IMR-90 (cell line): ENCODE data around the gene STMN1. TPM values are rescaled to one million over a fixed set of nuclear protein-coding genes. Genes with fewer than 3 reads are reported as not detected.

ENCODE experiments used
- ATAC-seq: fragments of 200-7000 bp; cut with Tn5 transposase; 2 replicates; pipeline ENCODE4 v1.9.1; 2020; ENCODE audit warnings: low read depth, mild to moderate bottlenecking, moderate library complexity
- BruUV-seq: library from RNA; stranded (reverse); fragments of 400-500 nt; replicated peaks from 2 replicates; lab custom pipeline; 2021; lab: Mats Ljungman, UMichigan
- CTCF ChIA-PET: fragments of 300-600 bp; formaldehyde crosslinking; extraction: SDS; loops from one replicate; lab custom pipeline; 2021; ENCODE audit warnings: antibody characterized with exemption; lab: Yijun Ruan, JAX
- POLR2A ChIA-PET: fragments of 300-600 bp; sonication (Branson Sonifier 250); formaldehyde crosslinking; loops from one replicate; lab custom pipeline; 2022; ENCODE audit warnings: antibody characterized with exemption; ENCODE audit not compliant: unreplicated experiment; lab: Charles Lee
- DNase-seq: peaks from one replicate; pipeline ENCODE4 v3.0.0; 2013
- H2AFZ ChIP-seq: replicated peaks from 2 replicates; pipeline ENCODE3; 2013; ENCODE audit warnings: low read length, mild to moderate bottlenecking; ENCODE audit not compliant: poor library complexity
- H2AK5ac ChIP-seq: 2 replicates; pipeline ENCODE4 v1.6.1; 2013; ENCODE audit warnings: low read depth, low read length, inconsistent platforms
- H2AK9ac ChIP-seq: replicated peaks from 2 replicates; pipeline ENCODE3; 2013; ENCODE audit warnings: mild to moderate bottlenecking, low read depth, low read length, moderate library complexity; ENCODE audit not compliant: poor library complexity
- H2BK120ac ChIP-seq: 2 replicates; pipeline ENCODE4 v1.6.1; 2013; ENCODE audit warnings: low read depth, low read length, inconsistent platforms
- H2BK15ac ChIP-seq: 3 replicates; pipeline ENCODE4 v1.6.1; 2013; ENCODE audit warnings: low read depth, low read length, inconsistent platforms
- H2BK20ac ChIP-seq: 2 replicates; pipeline ENCODE4 v1.6.1; 2013; ENCODE audit warnings: low read depth, mild to moderate bottlenecking, inconsistent platforms, low read length, moderate library complexity
- H2BK5ac ChIP-seq: 2 replicates; pipeline ENCODE4 v1.6.1; 2013; ENCODE audit warnings: mild to moderate bottlenecking, low read depth, low read length, inconsistent platforms; ENCODE audit not compliant: poor library complexity, severe bottlenecking
- H3K14ac ChIP-seq: replicated peaks from 2 replicates; pipeline ENCODE4 v1.6.1; 2013; ENCODE audit warnings: low read depth, low read length, inconsistent platforms
- H3K18ac ChIP-seq: 2 replicates; pipeline ENCODE4 v1.6.1; 2013; ENCODE audit warnings: low read depth, low read length, control low read depth
- H3K23ac ChIP-seq: 2 replicates; pipeline ENCODE4 v1.6.1; 2013; ENCODE audit warnings: low read depth, low read length, inconsistent platforms
- H3K27ac ChIP-seq: 2 replicates; pipeline ENCODE4 v1.5.1; 2013; ENCODE audit warnings: mild to moderate bottlenecking, control low read depth, low read length; ENCODE audit not compliant: insufficient read depth
- H3K27me3 ChIP-seq: 2 replicates; pipeline ENCODE4 v1.6.1; 2013; ENCODE audit warnings: low read length; ENCODE audit not compliant: control insufficient read depth, insufficient read depth
- H3K36me3 ChIP-seq: 2 replicates; pipeline ENCODE4 v1.6.1; 2013; ENCODE audit warnings: low read length, mixed read lengths; ENCODE audit not compliant: control insufficient read depth, insufficient read depth
- H3K4ac ChIP-seq: 2 replicates; pipeline ENCODE4 v1.6.1; 2013; ENCODE audit warnings: low read depth, low read length, inconsistent platforms
- H3K4me1 ChIP-seq: 2 replicates; pipeline ENCODE4 v1.6.1; 2013; ENCODE audit warnings: low read length, mixed read lengths; ENCODE audit not compliant: control insufficient read depth, insufficient read depth
- H3K4me2 ChIP-seq: 2 replicates; pipeline ENCODE4 v1.6.1; 2013; ENCODE audit warnings: low read depth, mild to moderate bottlenecking, control low read depth, low read length, moderate library complexity
- H3K4me3 ChIP-seq: 2 replicates; pipeline ENCODE4 v1.5.1; 2013; ENCODE audit warnings: low read depth, mild to moderate bottlenecking, control low read depth, low read length, moderate library complexity; ENCODE audit not compliant: insufficient read depth
- H3K56ac ChIP-seq: 2 replicates; pipeline ENCODE4 v1.6.1; 2013; ENCODE audit warnings: low read length, inconsistent platforms; ENCODE audit not compliant: insufficient read depth; ENCODE audit errors: extremely low read depth
- H3K79me1 ChIP-seq, 2 experiments: 2 replicates each; pipeline ENCODE4 v1.6.1; 2013; ENCODE audit warnings: low read length in 2 of 2, inconsistent platforms in 1 of 2, low read depth in 1 of 2
- H3K9ac ChIP-seq: 2 replicates; pipeline ENCODE4 v1.6.1; 2013; ENCODE audit warnings: low read depth, low read length, control low read depth
- H3K9me1 ChIP-seq: 2 replicates; pipeline ENCODE4 v1.6.1; 2013; ENCODE audit warnings: low read length, inconsistent platforms; ENCODE audit not compliant: insufficient read depth
- H3K9me3 ChIP-seq: 2 replicates; pipeline ENCODE4 v1.6.1; 2013; ENCODE audit warnings: low read length; ENCODE audit not compliant: control insufficient read depth, insufficient read depth
- H4K20me1 ChIP-seq: 2 replicates; pipeline ENCODE4 v1.6.1; 2013; ENCODE audit warnings: low read length, inconsistent platforms; ENCODE audit not compliant: insufficient read depth
- H4K5ac ChIP-seq: 2 replicates; pipeline ENCODE4 v1.6.1; 2013; ENCODE audit warnings: mild to moderate bottlenecking, low read depth, low read length, control low read depth
- H4K8ac ChIP-seq, 2 experiments: 2 replicates each; pipeline ENCODE4 v1.6.1; 2013; ENCODE audit warnings: low read depth in 2 of 2, low read length in 2 of 2, control low read depth in 1 of 2, inconsistent platforms in 1 of 2
- H4K91ac ChIP-seq: 2 replicates; pipeline ENCODE4 v1.6.1; 2013; ENCODE audit warnings: low read depth, low read length, inconsistent platforms; ENCODE audit not compliant: insufficient read depth
- BHLHE40 ChIP-seq: fragments of 150-350 bp; IDR thresholded peaks from 2 replicates; pipeline ENCODE4 v1.6.1; 2016; ENCODE audit warnings: mild to moderate bottlenecking, low read depth, low read length
- CEBPB ChIP-seq: IDR thresholded peaks from 2 replicates; pipeline ENCODE4 v1.6.1; 2012; ENCODE audit warnings: low read depth, low read length, improper control_type of control experiment
- MAFK ChIP-seq: IDR thresholded peaks from 2 replicates; pipeline ENCODE4 v1.6.1; 2012; ENCODE audit warnings: low read depth, low read length, improper control_type of control experiment
- MAZ ChIP-seq: IDR thresholded peaks from 2 replicates; pipeline ENCODE4 v1.6.1; 2012; ENCODE audit warnings: low read depth, mild to moderate bottlenecking, low read length, improper control_type of control experiment, moderate library complexity, borderline replicate concordance
- MXI1 ChIP-seq: IDR thresholded peaks from 2 replicates; pipeline ENCODE4 v1.6.1; 2012; ENCODE audit warnings: low read depth, mild to moderate bottlenecking, low read length, moderate library complexity, borderline replicate concordance
- NFE2L2 ChIP-seq: fragments of 150-350 bp; IDR thresholded peaks from 2 replicates; pipeline ENCODE4 v1.6.1; 2016; ENCODE audit warnings: low read depth, mild to moderate bottlenecking, low read length
- POLR2A ChIP-seq: IDR thresholded peaks from 2 replicates; pipeline ENCODE4 v1.6.1; 2012; ENCODE audit warnings: mild to moderate bottlenecking, low read depth, low read length
- RAD21 ChIP-seq: IDR thresholded peaks from 2 replicates; pipeline ENCODE4 v1.6.1; 2012; ENCODE audit warnings: low read length, improper control_type of control experiment
- RCOR1 ChIP-seq: IDR thresholded peaks from 2 replicates; pipeline ENCODE4 v1.6.1; 2012; ENCODE audit warnings: mild to moderate bottlenecking, low read length, improper control_type of control experiment; ENCODE audit not compliant: insufficient replicate concordance
- RFX5 ChIP-seq: IDR thresholded peaks from 2 replicates; pipeline ENCODE4 v1.8.0; 2012; ENCODE audit warnings: low read depth, mild to moderate bottlenecking, low read length, moderate library complexity
- SMC3 ChIP-seq: fragments of 150-350 bp; IDR thresholded peaks from 2 replicates; pipeline ENCODE4 v1.6.1; 2016; ENCODE audit warnings: low read depth, mild to moderate bottlenecking, antibody characterized with exemption, low read length, moderate library complexity
- WGBS, 2 experiments: methylation state at CpG; one replicate each; pipeline versions ENCODE4 v1.1.5 to v1.1.7; 2013; ENCODE audit warnings: missing lambda C conversion rate in 2 of 2; ENCODE audit not compliant: insufficient read length in 1 of 2; ENCODE audit errors: extremely low coverage in 2 of 2; 5-methylcytosine and 5-hydroxymethylcytosine counted together
- dilution Hi-C: fragments of 300-500 bp; cut with HindIII; formaldehyde crosslinking; loops from one replicate; pipeline ENCODE4 v1.14.3; 2018; ENCODE audit warnings: low sequenced_read_pairs; ENCODE audit not compliant: unreplicated experiment
- in situ Hi-C: fragments of 300-500 bp; cut with MboI; formaldehyde crosslinking; loops from 3 replicates; pipeline ENCODE4 v1.14.3; 2019; ENCODE audit warnings: low sequenced_read_pairs, inconsistent platforms, mixed read lengths
- intact Hi-C: fragments of 100-400 bp; cut with micrococcal nuclease; formaldehyde crosslinking; loops from 2 replicates; pipeline ENCODE4 v1.10.0; 2022
- polyA plus RNA-seq, 3 experiments: library from polyadenylated mRNA; depleted of rRNA; stranded (reverse); fragments of >200 nt; gene quantifications; 2 replicates each; pipeline ENCODE4 v1.2.3, GENCODE V29; 2012; ENCODE audit warnings: low replicate concordance in 1 of 3
- total RNA-seq: library from RNA; depleted of rRNA; stranded (reverse); fragments of >200 nt; gene quantifications from 2 replicates; pipeline ENCODE4 v1.2.3, GENCODE V29; 2012
- TF ChIP-seq, protein P1 (sequence below): fragments of 150-350 bp; IDR thresholded peaks from 2 replicates; pipeline ENCODE4 v1.6.1; 2016; ENCODE audit warnings: low read depth, mild to moderate bottlenecking, low read length, moderate library complexity, borderline replicate concordance
- TF ChIP-seq, protein P2 (sequence below): fragments of 150-350 bp; IDR thresholded peaks from 2 replicates; pipeline ENCODE4 v1.6.1; 2017; ENCODE audit warnings: mild to moderate bottlenecking, antibody characterized with exemption, low read length, low read depth
- TF ChIP-seq, protein P3 (sequence below): conservative IDR thresholded peaks from 2 replicates; pipeline ENCODE4 v1.5.1; 2012; ENCODE audit warnings: mild to moderate bottlenecking, low read depth, low read length, improper control_type of control experiment

STMN1 gene
- total and polyA plus RNA-seq, 2 of the 4 experiments (the other 2 are of a cell fraction) = 93.0 to 273 TPM

GRCh38 chr1:25877155-25877554 lies 29.1 kb downstream of the STMN1 start:
- no peak overlapping the region for H2BK20ac ChIP-seq
- POLR2A ChIA-PET = no interaction called here
- H3K79me1 ChIP-seq = peaks cover 24 to 27% of the 10 kb centered on the region in 2 experiments
- no peak overlapping the region for H3K4me3 ChIP-seq
- no peaks in the 10 kb centered on the region for H3K27me3 ChIP-seq
- H3K56ac ChIP-seq = no peak overlapping the region
- H2BK15ac ChIP-seq = no peak overlapping the region
- TF ChIP-seq BHLHE40 (no peak), NFE2L2 (no peak), MXI1 (no peak), SMC3 (no peak), RFX5 (no peak), RCOR1 (no peak), CEBPB (no peak), MAZ (no peak), POLR2A (no peak), MAFK (no peak), RAD21 (no peak)
- TF ChIP-seq, protein P1, sequence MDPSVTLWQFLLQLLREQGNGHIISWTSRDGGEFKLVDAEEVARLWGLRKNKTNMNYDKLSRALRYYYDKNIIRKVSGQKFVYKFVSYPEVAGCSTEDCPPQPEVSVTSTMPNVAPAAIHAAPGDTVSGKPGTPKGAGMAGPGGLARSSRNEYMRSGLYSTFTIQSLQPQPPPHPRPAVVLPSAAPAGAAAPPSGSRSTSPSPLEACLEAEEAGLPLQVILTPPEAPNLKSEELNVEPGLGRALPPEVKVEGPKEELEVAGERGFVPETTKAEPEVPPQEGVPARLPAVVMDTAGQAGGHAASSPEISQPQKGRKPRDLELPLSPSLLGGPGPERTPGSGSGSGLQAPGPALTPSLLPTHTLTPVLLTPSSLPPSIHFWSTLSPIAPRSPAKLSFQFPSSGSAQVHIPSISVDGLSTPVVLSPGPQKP = no peak
- TF ChIP-seq, protein P2, sequence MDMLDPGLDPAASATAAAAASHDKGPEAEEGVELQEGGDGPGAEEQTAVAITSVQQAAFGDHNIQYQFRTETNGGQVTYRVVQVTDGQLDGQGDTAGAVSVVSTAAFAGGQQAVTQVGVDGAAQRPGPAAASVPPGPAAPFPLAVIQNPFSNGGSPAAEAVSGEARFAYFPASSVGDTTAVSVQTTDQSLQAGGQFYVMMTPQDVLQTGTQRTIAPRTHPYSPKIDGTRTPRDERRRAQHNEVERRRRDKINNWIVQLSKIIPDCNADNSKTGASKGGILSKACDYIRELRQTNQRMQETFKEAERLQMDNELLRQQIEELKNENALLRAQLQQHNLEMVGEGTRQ = no peak
- TF ChIP-seq, protein P3, sequence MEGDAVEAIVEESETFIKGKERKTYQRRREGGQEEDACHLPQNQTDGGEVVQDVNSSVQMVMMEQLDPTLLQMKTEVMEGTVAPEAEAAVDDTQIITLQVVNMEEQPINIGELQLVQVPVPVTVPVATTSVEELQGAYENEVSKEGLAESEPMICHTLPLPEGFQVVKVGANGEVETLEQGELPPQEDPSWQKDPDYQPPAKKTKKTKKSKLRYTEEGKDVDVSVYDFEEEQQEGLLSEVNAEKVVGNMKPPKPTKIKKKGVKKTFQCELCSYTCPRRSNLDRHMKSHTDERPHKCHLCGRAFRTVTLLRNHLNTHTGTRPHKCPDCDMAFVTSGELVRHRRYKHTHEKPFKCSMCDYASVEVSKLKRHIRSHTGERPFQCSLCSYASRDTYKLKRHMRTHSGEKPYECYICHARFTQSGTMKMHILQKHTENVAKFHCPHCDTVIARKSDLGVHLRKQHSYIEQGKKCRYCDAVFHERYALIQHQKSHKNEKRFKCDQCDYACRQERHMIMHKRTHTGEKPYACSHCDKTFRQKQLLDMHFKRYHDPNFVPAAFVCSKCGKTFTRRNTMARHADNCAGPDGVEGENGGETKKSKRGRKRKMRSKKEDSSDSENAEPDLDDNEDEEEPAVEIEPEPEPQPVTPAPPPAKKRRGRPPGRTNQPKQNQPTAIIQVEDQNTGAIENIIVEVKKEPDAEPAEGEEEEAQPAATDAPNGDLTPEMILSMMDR = no peak
- H2AK5ac ChIP-seq = no peak overlapping the region
- ATAC-seq (no peak), DNase-seq (no peak)
- no peaks in the 10 kb centered on the region for H3K36me3 ChIP-seq
- H4K5ac ChIP-seq = no peak overlapping the region
- H4K8ac ChIP-seq = no peak overlapping the region
- no peak overlapping the region for H3K18ac ChIP-seq
- intact Hi-C loops (no loop called here), dilution Hi-C loops (no loop called here), in situ Hi-C loops (no loop called here)
- no peak overlapping the region for H3K4ac ChIP-seq
- H2AK9ac ChIP-seq = no peak overlapping the region
- no peak overlapping the region for H2BK120ac ChIP-seq
- no peak overlapping the region for H3K9ac ChIP-seq
- no CpG with 5 or more reads among the region's 2 CpGs for WGBS, 2 experiments
- no peak overlapping the region for H3K27ac ChIP-seq
- H3K23ac ChIP-seq = no peak overlapping the region
- H3K4me2 ChIP-seq = no peak overlapping the region
- no peak overlapping the region for H4K91ac ChIP-seq
- CTCF ChIA-PET = no interaction called here
- H3K9me3 ChIP-seq = no peaks in the 10 kb centered on the region
- H3K14ac ChIP-seq = no peak overlapping the region
- H3K9me1 ChIP-seq = peaks cover 5% of the 10 kb centered on the region; the same call in 1 of the 2 replicates
- H3K4me1 ChIP-seq = peaks cover 14% of the 10 kb centered on the region
- no peaks in the 10 kb centered on the region for H4K20me1 ChIP-seq
- H2BK5ac ChIP-seq = no peak overlapping the region
- BruUV-seq = no TSS peak
- no peak overlapping the region for H2AFZ ChIP-seq
